GM12801 (cell line): ENCODE measurements around the gene SCGB1C1.

Experiments
- CTCF ChIP-seq: IDR thresholded peaks from one replicate; pipeline ENCODE4 v1.5.1; 2011; ENCODE audit warnings: control low read depth; ENCODE audit not compliant: insufficient read length; ENCODE audit errors: extremely low read depth

The SCGB1C1 gene

GRCh38 chr11:235180-235579 is 42.3 kb downstream of the SCGB1C1 start:
- no peak for TF ChIP-seq CTCF

GRCh38 chr11:235609-235996 is 42.7 kb downstream of the SCGB1C1 start:
- no peak for TF ChIP-seq CTCF

- no peak for TF ChIP-seq CTCF
Measured at GRCh38 chr11:235997-236773, 43.3 kb downstream of the SCGB1C1 start, which contains the start of gene SIRT3. TSS of gene SIRT3 (minus strand) at chr11:236342. CDS start at chr11:236328, 14 bp downstream.

GRCh38 chr11:236774-237767 is 44.2 kb downstream of the SCGB1C1 start, which contains the start of gene PSMD13:
TSS of gene PSMD13 (plus strand) at chr11:236976. CDS start at chr11:237050, 74 bp downstream.
- no peak for TF ChIP-seq CTCF

GRCh38 chr11:240315-240714 is 47.4 kb downstream of the SCGB1C1 start:
- TF ChIP-seq CTCF = no peak

GRCh38 chr11:241634-242033 is 48.8 kb downstream of the SCGB1C1 start:
- no peak for TF ChIP-seq CTCF
